ENCODE results near the gene TUT4. TPM values are rescaled to one million over a fixed set of nuclear protein-coding genes. Genes with fewer than 3 reads are reported as not detected.
A peak's percentile ranks its signal among the peaks of the same experiment; 100 is the strongest.

Gene TUT4
- total RNA-seq, 1 donor from 2014 or later, result 33.1 TPM

DNA sequence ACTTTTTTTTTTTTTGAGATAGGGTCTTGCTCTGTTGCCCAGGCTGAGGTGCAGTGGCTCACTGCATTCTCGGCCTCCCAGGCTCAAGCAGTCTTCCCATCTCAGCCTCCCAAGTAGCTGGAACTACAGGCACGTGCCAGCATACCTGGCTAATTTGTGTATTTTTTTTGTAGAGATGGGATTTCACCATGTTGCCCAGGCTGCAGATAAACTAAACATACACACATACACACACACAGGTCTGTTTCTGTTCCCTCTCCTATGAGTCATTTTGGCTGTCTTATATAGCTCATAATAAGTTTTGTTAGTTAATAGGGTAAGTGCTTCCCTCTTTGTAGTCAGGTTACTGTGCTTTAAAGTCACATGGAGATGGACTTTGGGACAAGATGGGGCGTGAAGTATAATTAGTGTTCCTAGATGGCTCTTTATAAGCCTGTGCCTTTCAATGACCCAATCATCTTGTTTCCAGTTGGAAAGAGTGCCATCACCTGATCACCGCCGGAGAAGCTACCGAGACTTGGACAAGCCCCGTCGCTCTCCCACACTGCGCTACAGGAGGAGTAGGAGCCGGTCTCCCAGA lies 139.4 kb downstream of the TUT4 start:
- DNase-seq (ENCODE audit: extremely low read depth, low read depth, low spot score), result no peak

DNA sequence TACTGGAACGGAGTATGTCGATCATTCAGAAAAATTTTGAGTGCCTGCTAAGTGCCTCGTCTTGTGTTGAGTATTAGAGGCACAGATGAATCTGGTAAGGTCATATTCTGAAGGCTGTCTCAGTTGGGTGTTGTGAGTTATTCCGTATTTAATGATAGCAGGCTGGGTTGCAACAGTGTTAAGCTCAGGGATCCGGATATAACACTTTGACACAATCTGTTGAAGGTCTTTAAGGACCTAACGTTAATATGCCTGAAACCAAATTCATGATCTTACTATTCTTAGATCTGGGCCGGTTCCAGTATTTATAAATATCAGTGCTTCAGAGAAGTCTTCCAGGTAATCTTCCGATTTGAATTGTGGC lies 147.9 kb downstream of the TUT4 start:
- no peak for DNase-seq (ENCODE audit: extremely low read depth, low read depth, low spot score)

DNA sequence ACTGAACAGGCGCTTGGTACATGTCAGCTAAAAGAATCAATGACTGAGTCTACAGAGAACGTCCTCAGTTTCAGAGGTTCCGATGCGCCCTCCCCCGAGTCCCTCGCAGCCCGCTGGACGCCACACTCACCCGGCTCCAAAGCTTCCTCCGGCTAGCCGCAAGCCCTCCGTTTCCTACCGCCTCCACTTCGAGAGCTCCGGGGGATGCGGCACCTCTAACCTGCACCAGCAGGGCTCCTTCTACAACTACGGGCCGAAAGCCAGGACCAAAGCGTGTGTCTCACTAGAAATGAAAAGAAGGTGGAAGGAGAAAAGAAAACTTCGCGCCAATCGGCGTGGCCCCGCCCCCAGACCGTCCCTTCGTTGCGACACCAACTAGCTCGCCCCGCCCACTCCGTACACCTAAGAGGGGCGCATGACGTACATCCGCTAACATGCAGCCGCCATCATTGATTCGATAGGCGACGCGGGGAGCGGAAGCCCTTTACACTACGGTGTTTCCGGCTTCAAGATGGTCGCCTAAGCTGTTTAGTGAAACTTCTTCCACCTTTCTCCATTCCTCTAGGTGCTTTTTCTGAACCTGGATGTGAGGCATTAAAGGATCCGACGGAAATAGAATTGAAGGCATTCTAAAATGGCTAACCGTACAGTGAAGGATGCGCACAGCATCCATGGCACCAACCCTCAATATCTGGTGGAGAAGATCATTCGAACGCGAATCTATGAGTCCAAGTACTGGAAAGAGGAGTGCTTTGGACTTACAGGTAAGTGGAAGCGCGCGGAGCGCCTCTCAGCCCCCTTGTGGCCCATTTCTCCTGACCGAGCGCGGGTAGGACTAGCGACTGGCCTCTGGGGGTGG lies 148.5 kb downstream of the TUT4 start, which contains the start of the genes ORC1 and PRPF38A:
ORC1 (minus strand) TSS at position 308 of the 859 bp plus-strand sequence. CDS start 2,200 bp downstream, outside the sequence.
PRPF38A (plus strand) TSS at position 487 of the 859 bp plus-strand sequence; CDS start at position 635, 148 bp downstream.
- peak; percentile 74 for DNase-seq (ENCODE audit: extremely low read depth, low read depth, low spot score)

GRCh38 chr1:52403566-52404115 lies 149.3 kb downstream of the TUT4 start:
- no peak for DNase-seq (ENCODE audit: extremely low read depth, low read depth, low spot score)

DNA sequence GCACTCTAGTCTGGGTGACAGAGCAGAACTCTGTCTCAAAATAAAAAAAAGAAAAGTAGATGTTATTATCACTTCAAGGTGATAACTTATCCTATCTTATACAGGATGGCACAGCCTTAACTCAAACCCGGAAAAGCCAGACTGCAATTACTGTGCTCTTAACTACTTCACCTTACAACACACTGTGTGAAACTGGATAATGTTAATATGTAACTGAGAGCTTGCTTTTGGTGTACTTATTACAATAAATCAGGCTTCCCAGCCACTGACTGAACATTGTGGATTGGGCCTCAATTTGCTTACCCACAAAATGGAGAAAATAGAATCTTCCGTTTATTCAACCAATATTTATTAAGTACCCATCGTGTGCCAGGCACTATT lies 150.0 kb downstream of the TUT4 start:
- no peak for DNase-seq (ENCODE audit: extremely low read depth, low read depth, low spot score)

DNA sequence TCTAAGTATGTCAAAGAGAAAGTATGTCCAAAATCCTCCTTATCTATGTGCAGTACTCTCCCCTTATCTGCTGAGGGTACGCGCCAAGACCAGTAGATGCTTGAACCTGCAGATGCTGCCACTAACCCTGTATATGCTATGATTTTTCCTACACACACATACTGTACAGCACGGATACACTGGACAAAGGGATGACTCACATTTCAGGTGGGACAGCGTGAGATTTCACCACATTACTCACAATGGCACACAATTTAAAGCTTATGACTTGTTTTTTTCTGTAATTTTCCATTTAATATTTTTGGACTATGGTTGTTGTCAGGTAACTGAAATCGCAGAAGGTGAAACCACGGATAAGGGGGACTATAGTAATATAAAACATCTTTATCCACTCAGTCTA lies 152.8 kb downstream of the TUT4 start:
- DNase-seq (ENCODE audit: extremely low read depth, low read depth, low spot score), result no peak

DNA sequence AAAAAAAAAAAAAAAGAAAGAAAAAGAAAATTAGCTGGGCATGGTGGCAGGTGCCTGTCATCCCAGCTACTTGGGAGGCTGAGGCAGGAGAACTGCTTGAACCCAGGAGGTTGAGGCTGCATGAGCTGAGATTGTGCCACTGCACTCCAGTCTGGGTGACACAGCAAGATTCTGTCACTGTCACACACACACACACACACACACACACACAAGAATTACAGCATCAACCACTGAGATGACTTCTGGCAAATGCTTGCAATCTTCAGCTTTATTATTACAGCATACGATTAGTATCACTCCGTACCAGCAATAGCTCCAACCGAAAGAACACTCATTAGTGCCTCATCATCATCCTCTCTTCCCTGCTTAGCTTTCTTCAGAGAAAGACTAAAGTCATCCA lies 153.3 kb downstream of the TUT4 start:
- no peak for DNase-seq (ENCODE audit: extremely low read depth, low read depth, low spot score)

DNA sequence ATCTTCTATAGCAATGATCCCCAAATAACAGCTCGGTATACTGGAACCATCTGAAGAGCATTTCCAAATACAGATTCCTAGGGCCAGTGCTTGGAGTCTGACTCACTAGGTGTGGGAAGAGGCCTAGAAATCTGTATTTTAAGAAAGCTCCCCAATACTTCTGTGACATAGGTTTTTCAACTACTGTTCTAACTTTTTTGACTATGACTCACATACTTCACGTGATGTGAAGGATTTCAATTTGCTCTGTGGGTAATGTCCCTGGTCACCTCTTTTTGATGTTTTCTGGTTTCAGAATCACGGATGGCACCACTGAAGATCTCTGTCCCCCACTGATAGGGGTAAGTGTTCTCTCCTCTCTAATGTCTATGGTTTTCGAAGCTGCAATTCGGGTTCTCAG lies 159.7 kb downstream of the TUT4 start:
- no peak for DNase-seq (ENCODE audit: extremely low read depth, low read depth, low spot score)

DNA sequence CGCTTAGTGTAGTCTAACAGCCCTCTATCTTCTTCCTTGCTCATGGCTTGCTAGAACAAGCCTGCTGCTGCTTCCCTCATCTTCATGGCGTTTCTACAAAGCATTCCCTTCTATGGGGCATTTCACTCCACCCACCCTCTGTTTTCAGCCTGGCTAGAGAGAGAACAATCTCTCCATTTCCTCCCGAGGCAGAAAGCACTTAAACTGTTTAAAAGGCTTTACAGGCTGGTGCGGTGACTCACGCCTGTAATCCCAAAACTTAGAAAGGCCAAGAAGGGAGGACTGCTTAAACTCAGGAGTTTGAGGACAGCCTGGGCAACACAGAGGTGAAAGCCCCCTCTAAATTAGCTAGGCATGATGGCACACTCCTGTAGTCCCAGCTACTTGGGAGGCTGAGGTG lies 166.4 kb downstream of the TUT4 start:
- no peak for DNase-seq (ENCODE audit: extremely low read depth, low read depth, low spot score)

- DNase-seq (ENCODE audit: extremely low read depth, low read depth, low spot score), result no peak
Observed at GRCh38 chr1:52385376-52385775, 167.5 kb downstream of the TUT4 start.

Other genes with a start within 250 kb of the TUT4 start
- gene CC2D1B, start 186.9 kb downstream of the TUT4 start, total RNA-seq, result 27.5 and 38.1 TPM in 2 replicates
- gene ORC1, start 148.7 kb downstream of the TUT4 start, total RNA-seq, result 1.6 and 3.3 TPM in 2 replicates
- gene PRPF38A, start 148.5 kb downstream of the TUT4 start, total RNA-seq, result 12.1 and 13.5 TPM in 2 replicates
- 19.5 and 36.8 TPM in 2 replicates for gene GPX7, start 49.3 kb upstream of the TUT4 start, total RNA-seq
- not detected in 2 replicates for gene SHISAL2A, start 80.1 kb upstream of the TUT4 start, total RNA-seq
- 8.9 and 9.0 TPM in 2 replicates for gene COA7, start 145.3 kb upstream of the TUT4 start, total RNA-seq
- gene ZYG11B, start 173.4 kb upstream of the TUT4 start, total RNA-seq, result 22.4 and 30.0 TPM in 2 replicates

Data from glomerular endothelial cell (primary cell).